Neural progenitor cell (in vitro differentiated cells): ENCODE data around the gene AMN.

Experiments used
- CTCF ChIP-seq: fragments of 200-600 bp; sonication (generic); IDR thresholded peaks from 2 replicates; pipeline ENCODE4 v1.5.1; 2017; ENCODE audit warnings: antibody characterized with exemption, mild to moderate bottlenecking
- EZH2 ChIP-seq: fragments of 200-600 bp; sonication (generic); IDR thresholded peaks from 2 replicates; pipeline ENCODE4 v1.6.1; 2017; ENCODE audit warnings: antibody characterized with exemption, mild to moderate bottlenecking, moderate library complexity
- EZH2phosphoT487 ChIP-seq: fragments of 200-600 bp; sonication (generic); IDR thresholded peaks from 2 replicates; pipeline ENCODE4 v1.6.1; 2017; ENCODE audit warnings: antibody characterized with exemption

GRCh38 chr14:102958461-102958860 lies 36.0 kb downstream of the AMN start:
- TF ChIP-seq CTCF (no peak), EZH2 (no peak), EZH2phosphoT487 (no peak)
